GM23338 (cell line): Measurements from ENCODE around the gene RASAL3. TPM values are rescaled to one million over a fixed set of nuclear protein-coding genes. Genes with fewer than 3 reads are reported as not detected.

Experiments used
- ATAC-seq: fragments of 200-7000 bp; cut with Tn5 transposase; 3 replicates; pipeline ENCODE4 v1.9.1; 2020
- DNase-seq: peaks from one replicate; pipeline ENCODE4 v3.0.0-alpha.2; 2015; ENCODE audit warnings: low spot score
- H2AFZ ChIP-seq: fragments of 200-600 bp; sonication (generic); 2 replicates; pipeline ENCODE4 v1.8.0; 2016; ENCODE audit warnings: antibody characterized with exemption, mild to moderate bottlenecking, moderate library complexity
- H3F3A ChIP-seq: fragments of 200-600 bp; sonication (generic); replicated peaks from 2 replicates; pipeline ENCODE4 v1.8.0; 2017; ENCODE audit warnings: antibody characterized with exemption, mixed run types, low read depth
- H3K27ac ChIP-seq: fragments of 200-600 bp; sonication (generic); 2 replicates; pipeline ENCODE4 v1.6.1; 2016; ENCODE audit warnings: low read depth
- H3K27me3 ChIP-seq: fragments of 200-600 bp; sonication (generic); 2 replicates; pipeline ENCODE4 v1.8.0; 2016; ENCODE audit warnings: mild to moderate bottlenecking, mixed run types, moderate library complexity; ENCODE audit not compliant: insufficient read depth
- H3K36me3 ChIP-seq: fragments of 200-600 bp; sonication (generic); 2 replicates; pipeline ENCODE4 v1.8.0; 2016; ENCODE audit warnings: mild to moderate bottlenecking; ENCODE audit not compliant: insufficient read depth
- H3K4me1 ChIP-seq: fragments of 200-600 bp; sonication (generic); 2 replicates; pipeline ENCODE4 v1.8.0; 2016; ENCODE audit warnings: mild to moderate bottlenecking, moderate library complexity; ENCODE audit not compliant: insufficient read depth
- H3K4me2 ChIP-seq: fragments of 200-600 bp; sonication (generic); 2 replicates; pipeline ENCODE4 v1.7.1; 2017; ENCODE audit warnings: mixed run types
- H3K4me3 ChIP-seq: fragments of 200-600 bp; sonication (generic); 2 replicates; pipeline ENCODE4 v1.6.1; 2016; ENCODE audit warnings: mixed run types
- H3K79me2 ChIP-seq: fragments of 200-600 bp; sonication (generic); replicated peaks from 2 replicates; pipeline ENCODE4 v1.8.0; 2017; ENCODE audit warnings: mild to moderate bottlenecking; ENCODE audit not compliant: insufficient read depth
- H3K9me2 ChIP-seq: fragments of 200-600 bp; sonication (generic); 2 replicates; pipeline ENCODE4 v1.8.0; 2017; ENCODE audit not compliant: insufficient read depth
- H4K20me1 ChIP-seq: fragments of 200-600 bp; sonication (generic); replicated peaks from 2 replicates; pipeline ENCODE4 v1.8.0; 2017; ENCODE audit warnings: mild to moderate bottlenecking; ENCODE audit not compliant: insufficient read depth
- H3K27ac Mint-ChIP-seq: 2 replicates; pipeline ENCODE4 v1.8.0; 2020; ENCODE audit warnings: inconsistent platforms, mild to moderate bottlenecking, moderate library complexity, mixed read lengths
- H3K27me3 Mint-ChIP-seq: 3 replicates; pipeline ENCODE4 v1.8.0; 2022; ENCODE audit warnings: low read depth, mild to moderate bottlenecking, moderate library complexity, mixed read lengths, inconsistent platforms; ENCODE audit not compliant: insufficient read depth, poor library complexity
- H3K36me3 Mint-ChIP-seq: 3 replicates; pipeline ENCODE4 v1.8.0; 2021; ENCODE audit warnings: low read depth, mild to moderate bottlenecking, inconsistent platforms, moderate library complexity, mixed read lengths
- H3K4me1 Mint-ChIP-seq: 3 replicates; pipeline ENCODE4 v1.8.0; 2020; ENCODE audit warnings: mild to moderate bottlenecking, inconsistent platforms, mixed read lengths
- H3K4me3 Mint-ChIP-seq: 3 replicates; pipeline ENCODE4 v1.8.0; 2021; ENCODE audit warnings: moderate library complexity, mild to moderate bottlenecking, inconsistent platforms, mixed read lengths
- H3K9me3 Mint-ChIP-seq: 3 replicates; pipeline ENCODE4 v1.8.0; 2020; ENCODE audit warnings: moderate library complexity, mild to moderate bottlenecking, inconsistent platforms, mixed read lengths
- CTCF ChIP-seq, 2 experiments: fragments of 200-600 bp in 1 of 2; sonication (generic) in 1 of 2; conservative IDR thresholded peaks; 2 replicates each; pipeline versions ENCODE4 v1.5.1 to v1.6.1; 2016 to 2017; ENCODE audit warnings: antibody characterized with exemption in 2 of 2, low read depth in 2 of 2, mild to moderate bottlenecking in 2 of 2, moderate library complexity in 1 of 2
- EZH2 ChIP-seq: fragments of 200-600 bp; sonication (generic); IDR thresholded peaks from one replicate; pipeline ENCODE4 v1.8.0; 2017; ENCODE audit warnings: antibody characterized with exemption, mild to moderate bottlenecking, low read depth; ENCODE audit not compliant: unreplicated experiment
- EZH2phosphoT487 ChIP-seq: fragments of 200-600 bp; sonication (generic); IDR thresholded peaks from one replicate; pipeline ENCODE4 v1.8.1; 2018; ENCODE audit warnings: antibody characterized with exemption; ENCODE audit not compliant: unreplicated experiment
- JUNB ChIP-seq: IDR thresholded peaks from one replicate; pipeline ENCODE4 v1.6.1; 2016; ENCODE audit warnings: antibody characterized with exemption; ENCODE audit not compliant: unreplicated experiment
- POLR2AphosphoS5 ChIP-seq: IDR thresholded peaks from 2 replicates; pipeline ENCODE4 v1.6.1; 2016; ENCODE audit warnings: antibody characterized with exemption, low read depth
- STAT1 ChIP-seq: IDR thresholded peaks from one replicate; pipeline ENCODE4 v1.6.1; 2016; ENCODE audit warnings: antibody characterized with exemption; ENCODE audit not compliant: unreplicated experiment
- ZNF114 ChIP-seq: fragments of 250-450 bp; sonication (Bioruptor Pico); IDR thresholded peaks from 2 replicates; pipeline ENCODE4 v1.5.0; 2020; ENCODE audit warnings: mild to moderate bottlenecking, moderate library complexity
- ZNF331 ChIP-seq: fragments of 250-450 bp; sonication (Bioruptor Pico); IDR thresholded peaks from 2 replicates; pipeline ENCODE4 v1.5.0; 2020; ENCODE audit warnings: low read depth, mild to moderate bottlenecking, moderate library complexity
- ZNF462 ChIP-seq: fragments of 250-450 bp; sonication (Bioruptor Pico); IDR thresholded peaks from 2 replicates; pipeline ENCODE4 v1.5.0; 2020; ENCODE audit warnings: mild to moderate bottlenecking, moderate library complexity
- polyA plus RNA-seq: library from polyadenylated mRNA; unstranded; fragments of >200 nt; fragmentation: Nextera tagmentation; extraction: Ambion mirVana; gene quantifications from 2 replicates; pipeline ENCODE4 v1.2.1, GENCODE V29; 2016
- total RNA-seq: library from RNA; depleted of rRNA; stranded (reverse); fragments of >200 nt; shearing (Covaris generic); gene quantifications from 2 replicates; pipeline ENCODE4 v1.2.3, GENCODE V29; 2014
- TF ChIP-seq, protein P1 (sequence below): IDR thresholded peaks from one replicate; pipeline ENCODE4 v1.6.1; 2018; ENCODE audit warnings: antibody characterized with exemption; ENCODE audit not compliant: unreplicated experiment

Gene RASAL3
- total and polyA plus RNA-seq, 2 experiments from 2014 or later, result 1.8 to 1.9 TPM

- peaks cover 59% of the 10 kb centered on the region for H3K79me2 ChIP-seq
- Mint-ChIP-seq H3K4me1 (peaks cover 17% of the 10 kb centered on the region), H3K27me3 (peaks cover 11% of the 10 kb centered on the region), H3K36me3 (peaks cover 35% of the 10 kb centered on the region), H3K4me3 (peak overlapping the region; percentile 95), H3K9me3 (no peaks in the 10 kb centered on the region; the same call in 1 of the 3 replicates), H3K27ac (peak overlapping the region; percentile 100; the same call in 1 of the 2 replicates)
- H2AFZ ChIP-seq, result no peak overlapping the region
- H3K27ac ChIP-seq, result no peak overlapping the region
- no peaks in the 10 kb centered on the region for H3K9me2 ChIP-seq
- no peaks in the 10 kb centered on the region for H3K27me3 ChIP-seq
- peaks cover 9% of the 10 kb centered on the region; the same call in 1 of the 2 replicates for H3K4me1 ChIP-seq
- H4K20me1 ChIP-seq, result peaks cover 52% of the 10 kb centered on the region
- H3F3A ChIP-seq, result peaks cover 23% of the 10 kb centered on the region
- no peak for TF ChIP-seq EZH2
- TF ChIP-seq ZNF114 (CRISPR knock-in tag), result no peak
- TF ChIP-seq POLR2AphosphoS5, result no peak
- TF ChIP-seq ZNF331, result no peak
- no peak for TF ChIP-seq EZH2phosphoT487
- TF ChIP-seq STAT1, result no peak
- ATAC-seq (no peak), DNase-seq (no peak)
- H3K4me3 ChIP-seq, result peak overlapping the region; percentile 99
- peaks cover 10% of the 10 kb centered on the region; the same call in 1 of the 2 replicates for H3K36me3 ChIP-seq
- H3K4me2 ChIP-seq, result peak overlapping the region; percentile 99
These were observed 46.6 kb downstream of the RASAL3 start for GRCh38 chr19:15417699-15418098.

DNA sequence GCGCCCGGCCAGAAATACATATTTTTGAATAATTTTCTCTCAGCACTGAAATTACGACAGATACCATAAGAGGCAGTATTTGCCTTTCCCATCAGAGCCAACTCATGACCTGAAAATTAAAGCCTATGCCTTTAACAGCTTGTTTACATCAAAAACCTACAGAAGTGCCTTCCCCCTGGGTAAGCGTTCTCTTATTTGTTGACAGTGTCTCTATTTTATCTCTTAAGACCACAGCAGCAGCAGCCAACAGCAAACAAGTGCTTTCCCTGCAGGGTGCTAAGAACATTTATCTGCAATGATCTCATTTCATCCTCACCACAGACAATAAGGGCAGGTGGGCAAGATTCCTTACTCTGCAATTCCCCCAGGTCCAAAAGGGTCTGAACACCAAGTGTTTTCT lies 51.5 kb downstream of the RASAL3 start:
- H3K79me2 ChIP-seq, result peaks cover 100% of the 10 kb centered on the region
- H3F3A ChIP-seq, result peaks cover 9% of the 10 kb centered on the region; the same call in 1 of the 2 replicates
- no peaks in the 10 kb centered on the region for H3K9me2 ChIP-seq
- peaks cover 40% of the 10 kb centered on the region for H3K36me3 Mint-ChIP-seq
- H3K27me3 Mint-ChIP-seq, result peaks cover under 1% of the 10 kb centered on the region
- H3K4me1 ChIP-seq, result peaks cover 8% of the 10 kb centered on the region; the same call in 1 of the 2 replicates
- ATAC-seq (no peak), DNase-seq (no peak)
- H3K4me2 ChIP-seq, result no peak overlapping the region
- no peak overlapping the region for H2AFZ ChIP-seq
- peaks cover 12% of the 10 kb centered on the region; the same call in 2 of the 3 replicates for H3K4me1 Mint-ChIP-seq
- H3K27ac ChIP-seq, result no peak overlapping the region
- peaks cover 85% of the 10 kb centered on the region for H4K20me1 ChIP-seq
- no peak overlapping the region for H3K4me3 ChIP-seq
- peaks cover 10% of the 10 kb centered on the region; the same call in 1 of the 2 replicates for H3K36me3 ChIP-seq
- H3K4me3 Mint-ChIP-seq, result no peak overlapping the region
- no peaks in the 10 kb centered on the region; the same call in 2 of the 3 replicates for H3K9me3 Mint-ChIP-seq
- no peaks in the 10 kb centered on the region for H3K27me3 ChIP-seq
- H3K27ac Mint-ChIP-seq, result peak overlapping the region; percentile 45; the same call in 1 of the 2 replicates
- TF ChIP-seq ZNF331 (no peak), EZH2phosphoT487 (no peak), ZNF462 (CRISPR knock-in tag) (no peak), EZH2 (no peak), CTCF (conservative IDR thresholded peaks at IDR 0.05; ENCODE audit: low read depth in 2 of 2) (no peak), JUNB (no peak)
- TF ChIP-seq, protein P1, sequence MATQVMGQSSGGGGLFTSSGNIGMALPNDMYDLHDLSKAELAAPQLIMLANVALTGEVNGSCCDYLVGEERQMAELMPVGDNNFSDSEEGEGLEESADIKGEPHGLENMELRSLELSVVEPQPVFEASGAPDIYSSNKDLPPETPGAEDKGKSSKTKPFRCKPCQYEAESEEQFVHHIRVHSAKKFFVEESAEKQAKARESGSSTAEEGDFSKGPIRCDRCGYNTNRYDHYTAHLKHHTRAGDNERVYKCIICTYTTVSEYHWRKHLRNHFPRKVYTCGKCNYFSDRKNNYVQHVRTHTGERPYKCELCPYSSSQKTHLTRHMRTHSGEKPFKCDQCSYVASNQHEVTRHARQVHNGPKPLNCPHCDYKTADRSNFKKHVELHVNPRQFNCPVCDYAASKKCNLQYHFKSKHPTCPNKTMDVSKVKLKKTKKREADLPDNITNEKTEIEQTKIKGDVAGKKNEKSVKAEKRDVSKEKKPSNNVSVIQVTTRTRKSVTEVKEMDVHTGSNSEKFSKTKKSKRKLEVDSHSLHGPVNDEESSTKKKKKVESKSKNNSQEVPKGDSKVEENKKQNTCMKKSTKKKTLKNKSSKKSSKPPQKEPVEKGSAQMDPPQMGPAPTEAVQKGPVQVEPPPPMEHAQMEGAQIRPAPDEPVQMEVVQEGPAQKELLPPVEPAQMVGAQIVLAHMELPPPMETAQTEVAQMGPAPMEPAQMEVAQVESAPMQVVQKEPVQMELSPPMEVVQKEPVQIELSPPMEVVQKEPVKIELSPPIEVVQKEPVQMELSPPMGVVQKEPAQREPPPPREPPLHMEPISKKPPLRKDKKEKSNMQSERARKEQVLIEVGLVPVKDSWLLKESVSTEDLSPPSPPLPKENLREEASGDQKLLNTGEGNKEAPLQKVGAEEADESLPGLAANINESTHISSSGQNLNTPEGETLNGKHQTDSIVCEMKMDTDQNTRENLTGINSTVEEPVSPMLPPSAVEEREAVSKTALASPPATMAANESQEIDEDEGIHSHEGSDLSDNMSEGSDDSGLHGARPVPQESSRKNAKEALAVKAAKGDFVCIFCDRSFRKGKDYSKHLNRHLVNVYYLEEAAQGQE, result no peak
